ENCODE data around the gene GGTLC3.
"Not testable (repeated sequence)": the region's sequence is repeated elsewhere in the genome, so short reads cannot be mapped to it uniquely, and the experiment has no call there.

DNA sequence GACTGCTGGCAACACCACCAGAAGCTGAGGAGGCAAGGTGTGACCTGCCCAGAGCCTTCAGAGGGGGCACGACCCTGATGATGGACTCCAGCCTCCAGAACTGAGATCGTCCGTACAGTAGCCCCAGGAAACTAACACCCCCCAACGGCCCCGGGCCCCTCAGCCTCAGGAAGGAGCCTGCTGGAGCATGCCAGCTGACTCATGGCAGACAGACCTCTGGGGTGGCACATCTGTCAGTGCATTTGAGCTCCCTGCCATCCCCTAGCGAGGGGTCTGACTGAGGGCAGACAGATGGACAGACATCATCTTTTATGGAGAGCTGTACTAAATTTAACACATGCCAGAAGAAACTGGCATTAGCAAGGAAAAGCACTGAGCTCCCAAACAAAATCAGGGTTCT lies 22.0 kb upstream of the GGTLC3 start:
- TF ChIP-seq CTCF (IDR thresholded peaks at IDR 0.05); ZFX (IDR thresholded peaks at IDR 0.05; ENCODE audit: borderline replicate concordance): not testable (repeated sequence)
